ENCODE data around the gene FAM83D. TPM values are rescaled to one million over a fixed set of nuclear protein-coding genes. Genes with fewer than 3 reads are reported as not detected.
A peak's percentile ranks its signal among the peaks of the same experiment; 100 is the strongest.
"Not testable (repeated sequence)": the region's sequence is repeated elsewhere in the genome, so short reads cannot be mapped to it uniquely, and the experiment has no call there.

FAM83D gene
- total RNA-seq, 1 experiment from 2014 or later = 103 TPM

- DNase-seq (ENCODE audit: low spot score) = peak; percentile 13
Observed at GRCh38 chr20:38935285-38935684, 9.1 kb downstream of the FAM83D start.

- DNase-seq (ENCODE audit: low spot score) = no peak
Observed at GRCh38 chr20:38935967-38936407, 9.8 kb downstream of the FAM83D start.

GRCh38 chr20:38937000-38937399, 10.8 kb downstream of the FAM83D start:
- no peak for DNase-seq (ENCODE audit: low spot score)

GRCh38 chr20:38937978-38938473, 11.8 kb downstream of the FAM83D start:
- DNase-seq (ENCODE audit: low spot score) = no peak

- DNase-seq (ENCODE audit: low spot score) = no peak
Observed at GRCh38 chr20:38939686-38940085, 13.5 kb downstream of the FAM83D start.

GRCh38 chr20:38940644-38941043, 14.4 kb downstream of the FAM83D start:
- DNase-seq (ENCODE audit: low spot score) = no peak

GRCh38 chr20:38941726-38942389, 15.6 kb downstream of the FAM83D start:
- DNase-seq (ENCODE audit: low spot score) = no peak

- DNase-seq (ENCODE audit: low spot score) = no peak
Observed at GRCh38 chr20:38945012-38945411, 18.8 kb downstream of the FAM83D start.

GRCh38 chr20:38946836-38947235, 20.6 kb downstream of the FAM83D start:
- DNase-seq (ENCODE audit: low spot score) = no peak

- no peak for DNase-seq (ENCODE audit: low spot score)
Observed at GRCh38 chr20:38947931-38948362, 21.7 kb downstream of the FAM83D start.

GRCh38 chr20:38950254-38950653, 24.0 kb downstream of the FAM83D start:
- no peak for DNase-seq (ENCODE audit: low spot score)

- no peak for DNase-seq (ENCODE audit: low spot score)
Observed at GRCh38 chr20:38951611-38952010, 25.4 kb downstream of the FAM83D start.

- DNase-seq (ENCODE audit: low spot score) = no peak
Observed at GRCh38 chr20:38952153-38952552, 25.9 kb downstream of the FAM83D start.

- no peak for DNase-seq (ENCODE audit: low spot score)
Observed at GRCh38 chr20:38953630-38954340, 27.6 kb downstream of the FAM83D start.

GRCh38 chr20:38957235-38957876, 31.1 kb downstream of the FAM83D start:
- no peak for DNase-seq (ENCODE audit: low spot score)

GRCh38 chr20:38957915-38958485, 31.8 kb downstream of the FAM83D start:
- DNase-seq (ENCODE audit: low spot score) = no peak

- not testable (repeated sequence) for DNase-seq (ENCODE audit: low spot score)
Observed at GRCh38 chr20:38960187-38960687, 34.0 kb downstream of the FAM83D start.

- DNase-seq (ENCODE audit: low spot score) = peak; percentile 10
Observed at GRCh38 chr20:38961530-38962043, 35.4 kb downstream of the FAM83D start.

- DNase-seq (ENCODE audit: low spot score) = peak; percentile 93
Observed at GRCh38 chr20:38962044-38962927, 36.1 kb downstream of the FAM83D start, which contains the start of gene DHX35. Gene DHX35, plus strand, starts transcription at chr20:38962344. Its CDS starts 24 bp downstream, at chr20:38962368.

GRCh38 chr20:38962928-38963401, 36.7 kb downstream of the FAM83D start:
- no peak for DNase-seq (ENCODE audit: low spot score)

All from A172 (cell line).